HG02763 (cell line): ENCODE results near the gene DMP1.

ENCODE experiments used
- ATAC-seq: cut with Tn5 transposase; IDR thresholded peaks from one replicate; pipeline ENCODE4 v1.9.1; 2021; ENCODE audit warnings: mild to moderate bottlenecking, moderate library complexity; ENCODE audit not compliant: unreplicated experiment

DMP1 gene, protein sequence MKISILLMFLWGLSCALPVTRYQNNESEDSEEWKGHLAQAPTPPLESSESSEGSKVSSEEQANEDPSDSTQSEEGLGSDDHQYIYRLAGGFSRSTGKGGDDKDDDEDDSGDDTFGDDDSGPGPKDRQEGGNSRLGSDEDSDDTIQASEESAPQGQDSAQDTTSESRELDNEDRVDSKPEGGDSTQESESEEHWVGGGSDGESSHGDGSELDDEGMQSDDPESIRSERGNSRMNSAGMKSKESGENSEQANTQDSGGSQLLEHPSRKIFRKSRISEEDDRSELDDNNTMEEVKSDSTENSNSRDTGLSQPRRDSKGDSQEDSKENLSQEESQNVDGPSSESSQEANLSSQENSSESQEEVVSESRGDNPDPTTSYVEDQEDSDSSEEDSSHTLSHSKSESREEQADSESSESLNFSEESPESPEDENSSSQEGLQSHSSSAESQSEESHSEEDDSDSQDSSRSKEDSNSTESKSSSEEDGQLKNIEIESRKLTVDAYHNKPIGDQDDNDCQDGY

DNA sequence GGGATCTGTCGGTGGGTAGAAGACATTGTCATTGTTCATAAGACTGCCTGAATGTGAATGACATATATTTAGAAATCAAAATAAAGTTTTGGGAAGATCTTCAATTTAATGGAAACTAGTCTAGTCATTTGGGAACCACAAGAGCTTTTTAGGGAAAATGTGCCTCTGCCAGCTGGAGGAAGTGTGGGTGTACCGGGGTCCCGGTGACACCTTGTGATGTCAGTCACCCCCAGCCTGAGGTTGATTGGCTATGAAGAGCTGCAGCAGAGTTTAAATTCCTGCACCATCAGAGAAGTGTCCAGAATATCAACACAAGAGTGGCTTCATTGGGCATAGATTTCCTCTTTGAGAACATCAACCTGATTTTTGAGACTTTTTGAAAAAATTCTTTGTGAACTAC is at the start of gene DMP1:
Gene DMP1 (plus strand): TSS at position 301 of the 400 bp plus-strand sequence. CDS start 6,213 bp downstream, outside the sequence.
- ATAC-seq: no peak

DNA sequence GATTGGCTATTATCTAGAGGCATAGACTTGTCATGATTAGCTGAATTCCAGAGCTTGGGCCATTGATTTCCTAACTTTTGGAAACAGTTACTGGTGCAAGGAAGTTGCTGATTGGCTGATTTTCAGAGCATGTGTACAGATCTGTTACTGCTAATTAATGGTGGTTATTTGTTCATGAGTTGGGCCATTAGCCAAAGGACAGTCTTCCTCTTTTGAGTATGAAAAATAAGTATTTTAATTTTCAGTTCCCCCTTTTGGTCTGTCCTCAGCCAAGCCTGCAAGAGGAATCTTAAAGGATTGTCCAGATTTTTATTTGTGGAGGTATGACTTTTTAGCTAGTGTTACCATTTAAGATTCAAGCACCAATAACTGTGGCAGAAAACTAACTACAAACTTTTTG is 48.7 kb upstream of the DMP1 start:
- no peak for ATAC-seq

DNA sequence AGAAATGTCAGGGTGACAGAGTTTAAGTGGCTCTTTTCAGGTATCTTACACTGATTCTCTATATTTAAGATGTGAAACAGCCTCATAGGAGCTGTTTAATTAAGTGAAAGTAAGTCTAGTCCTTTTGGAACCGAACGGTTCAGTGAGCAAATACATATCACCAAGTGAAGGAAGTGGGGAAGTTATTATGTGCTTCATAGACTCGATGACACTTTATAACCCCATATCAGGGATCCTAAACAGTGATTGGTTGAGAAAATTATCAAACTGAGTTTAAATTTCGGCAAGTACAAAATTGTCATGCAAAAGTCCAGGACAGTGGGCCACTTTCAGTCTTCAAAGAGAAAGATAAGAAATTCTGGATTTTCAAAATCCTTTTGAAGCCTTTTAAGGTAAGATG is 41.9 kb upstream of the DMP1 start, which contains the start of gene DSPP:
Gene DSPP (plus strand): TSS at position 301 of the 400 bp plus-strand sequence. CDS start 2,380 bp downstream, outside the sequence.
- no peak for ATAC-seq

DNA sequence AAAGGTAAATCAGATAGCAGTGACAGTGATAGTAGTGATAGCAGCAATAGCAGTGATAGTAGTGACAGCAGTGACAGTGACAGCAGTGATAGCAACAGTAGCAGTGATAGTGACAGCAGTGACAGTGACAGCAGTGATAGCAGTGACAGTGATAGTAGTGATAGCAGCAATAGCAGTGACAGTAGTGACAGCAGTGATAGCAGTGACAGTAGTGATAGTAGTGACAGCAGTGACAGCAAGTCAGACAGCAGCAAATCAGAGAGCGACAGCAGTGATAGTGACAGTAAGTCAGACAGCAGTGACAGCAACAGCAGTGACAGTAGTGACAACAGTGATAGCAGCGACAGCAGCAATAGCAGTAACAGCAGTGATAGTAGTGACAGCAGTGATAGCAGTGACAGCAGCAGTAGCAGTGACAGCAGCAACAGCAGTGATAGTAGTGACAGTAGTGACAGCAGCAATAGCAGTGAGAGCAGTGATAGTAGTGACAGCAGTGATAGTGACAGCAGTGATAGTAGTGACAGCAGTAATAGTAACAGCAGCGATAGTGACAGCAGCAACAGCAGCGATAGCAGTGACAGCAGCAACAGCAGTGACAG is 35.7 kb upstream of the DMP1 start:
- ATAC-seq: no peak

DNA sequence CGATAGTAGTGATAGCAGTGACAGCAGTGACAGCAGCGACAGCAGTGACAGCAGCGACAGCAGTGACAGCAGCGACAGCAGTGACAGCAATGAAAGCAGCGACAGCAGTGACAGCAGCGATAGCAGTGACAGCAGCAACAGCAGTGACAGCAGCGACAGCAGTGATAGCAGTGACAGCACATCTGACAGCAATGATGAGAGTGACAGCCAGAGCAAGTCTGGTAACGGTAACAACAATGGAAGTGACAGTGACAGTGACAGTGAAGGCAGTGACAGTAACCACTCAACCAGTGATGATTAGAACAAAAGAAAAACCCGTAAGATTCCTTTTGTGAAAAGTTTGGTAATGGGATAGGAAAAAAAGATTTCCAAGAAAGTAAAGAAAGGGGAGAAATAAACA is 33.8 kb upstream of the DMP1 start:
- ATAC-seq: no peak

DNA sequence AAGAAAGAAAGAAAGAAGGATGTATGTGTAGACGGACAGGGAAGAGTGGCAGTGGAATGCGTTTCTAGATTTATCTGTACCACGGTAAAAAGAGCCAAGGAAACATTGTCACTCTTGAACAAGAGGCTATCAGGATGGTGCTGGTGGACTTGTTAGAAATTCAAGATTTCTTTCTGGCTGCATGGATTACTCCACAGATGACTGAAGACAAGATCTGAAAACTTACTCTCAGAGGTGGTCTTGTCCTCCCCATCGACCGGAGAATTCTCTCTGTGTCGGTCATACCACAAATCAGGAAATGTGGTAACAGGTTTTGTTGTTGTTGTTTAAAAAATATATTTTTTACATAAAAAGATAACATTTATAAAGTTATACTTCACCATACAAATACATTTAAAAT is 30.0 kb upstream of the DMP1 start:
- ATAC-seq: no peak

DNA sequence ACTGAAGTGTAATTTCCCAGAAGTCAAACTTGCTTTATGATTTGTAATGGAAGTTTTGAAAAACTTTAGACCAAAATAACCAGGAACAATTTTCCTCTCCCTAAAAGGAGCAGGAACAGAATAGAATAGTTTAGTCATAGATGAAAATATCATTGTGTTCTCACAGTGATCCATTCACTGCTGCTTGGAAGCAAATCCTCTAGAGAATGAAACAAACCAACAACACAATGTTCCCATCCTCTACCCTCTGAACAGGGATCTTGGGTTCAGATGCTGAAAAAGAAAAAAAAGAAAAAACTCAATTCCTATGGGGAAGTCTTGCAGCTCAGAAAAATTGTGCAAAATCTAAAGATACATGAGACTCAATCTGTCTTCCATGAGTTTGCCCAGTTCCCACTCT is 29.6 kb upstream of the DMP1 start:
- ATAC-seq: no peak

DNA sequence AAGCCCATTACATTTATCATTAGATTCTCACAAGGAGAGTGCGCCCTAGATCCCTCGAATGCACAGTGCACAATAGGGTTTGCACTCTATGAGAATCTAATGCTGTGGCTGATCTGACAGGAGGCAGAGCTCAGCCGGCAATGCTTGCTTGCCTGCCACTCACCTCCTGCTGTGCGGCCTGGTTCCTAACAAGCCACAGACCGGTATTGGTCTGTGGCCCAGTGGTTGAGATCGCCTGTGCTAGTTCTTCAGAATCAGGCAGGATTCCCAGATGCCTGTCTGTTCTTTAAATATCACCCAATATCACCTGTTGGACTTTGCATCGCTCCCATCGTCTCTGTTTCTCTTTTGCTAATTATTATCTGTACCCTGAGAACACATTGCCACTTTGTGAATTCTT is 27.8 kb upstream of the DMP1 start:
- no peak for ATAC-seq

DNA sequence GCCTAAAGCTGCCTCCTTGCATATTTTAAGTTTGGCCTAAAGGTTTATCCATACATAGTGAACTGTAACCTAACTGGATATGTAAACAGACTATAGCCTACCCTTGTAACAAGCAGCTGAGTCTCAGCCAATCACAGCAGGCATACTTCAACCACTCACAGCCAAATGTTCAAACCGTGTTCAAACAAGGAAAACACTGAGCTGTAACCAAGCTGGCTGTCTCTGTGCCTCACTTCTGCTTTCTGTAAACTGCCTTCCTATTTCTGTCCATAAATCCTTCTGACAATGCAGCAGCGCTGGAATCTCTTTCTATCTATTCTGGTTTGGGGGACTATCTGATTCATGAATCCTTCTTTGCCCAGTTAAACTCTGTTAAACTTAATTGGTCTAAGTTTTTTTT is 25.4 kb upstream of the DMP1 start:
- no peak for ATAC-seq

DNA sequence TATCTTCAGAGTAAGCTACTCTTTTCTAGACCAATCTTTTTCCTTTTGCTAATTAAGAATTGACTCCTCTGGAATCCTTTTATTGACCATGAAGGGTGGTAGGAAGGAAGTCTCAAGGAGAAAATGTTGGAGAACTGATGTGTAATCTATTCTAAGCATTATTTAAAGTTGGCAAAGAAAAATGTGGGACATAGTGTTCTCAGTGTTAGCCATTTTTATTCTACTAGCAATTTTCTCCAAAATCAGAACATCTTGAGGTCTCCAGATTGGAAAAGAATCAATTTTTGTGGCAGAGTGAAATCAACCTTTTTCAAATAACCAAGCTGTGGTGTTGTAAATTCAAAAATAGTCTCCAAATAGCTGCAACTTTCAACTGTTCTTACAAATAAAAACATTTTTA is 18.4 kb upstream of the DMP1 start:
- ATAC-seq: no peak

DNA sequence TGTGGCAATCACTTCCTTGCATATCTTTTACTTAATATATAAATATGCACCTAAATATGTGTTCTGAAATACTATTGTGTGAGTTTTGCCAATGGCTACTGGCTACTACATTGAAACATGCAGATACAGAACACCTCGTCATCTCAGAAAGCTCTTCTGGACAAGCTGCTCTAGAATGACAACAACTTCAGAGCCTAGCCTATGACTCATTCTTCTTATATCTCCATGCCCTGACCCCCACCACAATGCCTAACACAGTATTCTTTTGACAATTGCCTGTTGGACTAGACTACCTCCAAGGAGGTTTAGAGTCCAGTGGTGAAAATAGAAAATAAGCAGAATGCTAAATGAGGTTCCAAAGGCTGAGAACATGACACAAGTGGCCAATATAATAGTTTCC is 17.6 kb upstream of the DMP1 start:
- ATAC-seq: no peak

DNA sequence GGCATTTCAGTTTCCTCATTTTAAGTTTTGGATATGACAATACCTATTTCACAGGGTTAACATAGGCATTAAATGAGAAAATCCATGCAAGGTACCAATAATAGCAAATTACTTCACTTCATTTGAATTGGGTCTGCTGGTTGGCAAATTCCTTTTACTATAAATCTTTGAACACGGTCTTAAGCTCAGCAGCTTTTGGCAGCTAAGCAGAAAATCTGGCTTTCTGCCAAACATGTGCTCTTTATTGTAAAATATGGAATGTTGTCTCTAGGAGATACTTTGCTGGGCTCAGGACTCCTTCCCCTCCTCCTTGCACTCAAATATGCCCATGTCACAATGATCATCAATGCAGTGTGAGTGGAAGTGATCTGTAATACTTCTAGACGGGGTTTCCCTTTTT is 16.8 kb upstream of the DMP1 start:
- no peak for ATAC-seq

DNA sequence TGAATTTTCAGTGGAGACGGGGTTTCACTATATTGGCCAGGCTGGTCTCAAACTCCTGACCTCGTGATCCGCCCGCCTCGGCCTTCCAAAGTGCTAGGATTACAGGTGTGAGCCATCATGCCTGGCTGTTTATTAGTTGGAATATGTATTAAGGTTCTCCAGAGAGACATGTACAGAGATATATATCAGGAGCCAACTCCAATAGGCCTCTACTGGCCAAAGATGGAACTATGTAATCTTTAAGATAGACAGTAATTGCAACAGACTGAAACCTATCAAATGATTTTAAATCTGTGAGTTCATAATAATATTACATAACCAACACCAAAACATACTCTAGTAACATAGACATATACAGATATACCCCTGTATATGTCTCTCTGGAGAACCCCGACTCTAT is 5.8 kb upstream of the DMP1 start:
- no peak for ATAC-seq

DNA sequence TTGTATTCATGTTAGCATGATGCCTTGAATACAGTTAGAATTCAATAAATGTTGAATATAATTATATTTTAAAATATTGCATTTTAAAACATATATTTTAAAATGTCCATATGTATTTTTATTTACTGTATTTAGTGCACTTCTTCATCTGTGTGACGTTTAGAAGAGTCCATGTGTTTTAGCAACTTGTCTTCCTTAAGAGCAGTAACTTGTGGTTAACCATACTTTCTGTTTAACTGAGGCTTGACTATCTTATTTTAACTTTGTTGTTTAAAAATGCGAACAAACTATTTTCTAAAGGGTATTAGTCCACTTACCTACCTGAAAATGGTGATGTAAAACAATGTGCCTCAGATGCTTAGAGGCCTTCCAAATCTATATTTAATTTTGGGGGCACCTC is 858 bp downstream of the DMP1 start:
- no peak for ATAC-seq

DNA sequence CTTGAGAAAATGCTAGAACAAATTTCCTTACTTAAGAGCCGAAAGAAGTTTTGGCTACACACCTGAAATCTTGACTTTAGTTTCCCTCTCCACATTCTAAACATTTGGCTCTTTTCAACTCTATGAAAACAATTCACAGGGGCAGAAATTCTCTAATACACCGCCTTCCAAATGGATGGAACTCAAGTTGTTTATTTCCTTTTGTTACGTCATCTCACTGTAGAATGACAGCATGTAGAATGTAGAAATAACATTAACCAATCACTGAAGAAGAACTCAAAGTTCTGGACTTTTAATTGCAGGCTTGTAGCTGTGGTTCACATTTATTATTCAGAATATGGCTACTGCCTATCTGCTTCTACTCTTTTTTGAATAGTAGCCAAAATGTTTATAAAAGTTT is 1.9 kb downstream of the DMP1 start:
- ATAC-seq: no peak

DNA sequence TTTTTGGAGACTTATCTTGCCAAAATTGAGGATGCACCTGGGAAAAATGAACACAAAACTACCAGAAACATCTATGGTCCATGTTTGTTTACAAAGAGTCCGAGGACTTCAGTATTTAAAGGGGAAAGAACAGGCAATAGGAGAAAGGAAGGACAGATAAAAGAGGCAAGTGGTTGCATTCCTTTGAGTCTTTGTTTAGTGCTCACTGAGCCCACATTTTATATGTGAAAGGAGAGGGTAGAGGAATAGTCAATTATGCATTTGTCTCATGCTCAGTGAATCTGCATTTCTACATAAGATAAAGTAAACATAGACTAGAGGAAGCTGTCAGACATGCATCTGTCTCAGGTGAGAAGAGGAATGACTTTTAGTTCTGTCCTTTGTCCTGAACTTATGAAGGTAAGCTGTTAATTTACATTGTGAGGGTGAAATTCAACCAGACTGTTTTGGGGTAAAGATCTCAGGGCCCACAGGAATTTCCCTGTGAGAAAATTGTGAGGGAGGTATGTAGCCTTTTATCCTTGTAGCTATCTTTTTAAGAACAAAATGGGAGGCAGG is 4.5 kb downstream of the DMP1 start:
- no peak for ATAC-seq

DNA sequence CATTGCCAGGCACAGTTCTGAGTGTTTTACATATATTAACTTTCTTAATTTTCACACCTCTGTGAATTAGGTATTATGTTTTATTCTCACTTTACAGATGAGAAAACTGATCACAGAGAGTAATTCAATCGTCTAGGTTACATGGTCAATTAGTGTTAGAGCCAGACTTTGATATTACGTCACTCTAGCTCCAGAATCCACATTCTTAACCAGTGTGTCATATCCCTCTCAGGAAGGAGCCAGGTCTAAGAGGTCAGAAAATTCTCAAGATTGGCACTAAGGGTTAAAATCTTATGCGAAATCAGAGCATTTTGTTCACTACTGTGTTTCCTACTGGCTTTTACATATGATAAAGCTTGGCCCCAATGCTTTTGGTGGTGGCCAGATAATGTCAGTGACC is 7.4 kb downstream of the DMP1 start:
- no peak for ATAC-seq

DNA sequence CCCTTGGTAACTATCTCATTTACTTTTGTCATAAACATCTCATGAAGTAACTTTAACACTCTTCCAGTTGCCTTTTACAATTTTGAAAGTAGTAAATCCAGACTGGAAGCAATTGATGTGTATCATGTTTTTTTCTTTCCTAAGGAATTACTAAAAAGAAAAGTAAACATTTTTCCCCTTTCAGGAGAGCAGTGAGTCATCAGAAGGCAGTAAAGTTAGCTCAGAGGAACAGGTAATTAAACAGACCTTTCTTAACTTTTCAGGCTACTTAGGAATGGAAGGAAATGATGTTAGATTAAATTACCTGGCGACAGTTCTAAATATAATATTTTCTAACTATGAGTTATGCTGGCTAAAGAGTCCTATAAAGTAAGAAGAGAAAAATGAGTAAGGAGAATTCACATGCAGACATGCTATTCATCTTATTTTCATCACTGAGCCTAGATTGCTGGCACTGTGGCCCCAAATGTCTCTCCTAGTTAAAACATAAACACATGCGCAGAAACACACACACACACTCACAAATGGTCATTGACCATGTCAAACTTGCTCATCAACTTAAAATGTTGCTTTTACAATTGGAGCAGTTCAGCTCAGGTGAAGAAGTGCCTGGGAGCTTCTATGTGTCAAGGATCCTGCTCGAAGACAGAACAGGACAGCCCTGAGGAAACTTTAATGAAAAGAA is 9.3 kb downstream of the DMP1 start:
- no peak for ATAC-seq

DNA sequence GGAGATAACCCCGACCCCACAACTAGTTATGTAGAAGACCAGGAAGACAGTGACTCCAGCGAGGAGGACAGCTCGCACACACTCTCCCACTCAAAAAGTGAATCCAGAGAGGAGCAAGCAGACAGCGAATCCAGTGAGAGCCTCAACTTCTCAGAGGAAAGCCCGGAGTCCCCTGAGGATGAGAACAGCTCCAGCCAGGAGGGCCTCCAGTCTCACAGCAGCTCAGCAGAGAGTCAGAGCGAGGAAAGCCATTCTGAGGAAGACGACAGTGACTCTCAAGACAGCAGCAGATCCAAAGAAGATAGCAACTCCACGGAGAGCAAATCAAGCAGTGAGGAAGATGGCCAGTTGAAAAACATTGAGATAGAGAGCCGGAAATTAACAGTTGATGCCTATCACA is 12.8 kb downstream of the DMP1 start:
- no peak for ATAC-seq

DNA sequence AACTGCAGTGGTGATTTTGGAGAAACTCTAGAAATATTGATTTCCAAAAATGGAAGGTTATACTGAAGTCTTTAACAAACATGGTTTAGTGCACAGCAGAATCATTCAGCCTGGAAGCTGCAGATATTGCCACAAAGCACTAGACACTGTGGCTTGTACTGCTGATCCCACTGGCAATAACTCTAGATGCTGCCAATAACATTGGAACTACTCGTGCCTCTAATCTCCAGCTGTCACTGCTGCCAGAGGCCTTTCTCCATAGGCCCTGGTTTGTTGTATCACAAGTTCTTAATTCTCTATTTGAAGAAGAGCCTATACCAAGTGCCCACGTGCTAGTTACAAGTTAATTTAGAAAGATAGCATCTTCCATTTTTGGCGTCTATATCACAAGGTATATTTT is 19.3 kb downstream of the DMP1 start:
- no peak for ATAC-seq

DNA sequence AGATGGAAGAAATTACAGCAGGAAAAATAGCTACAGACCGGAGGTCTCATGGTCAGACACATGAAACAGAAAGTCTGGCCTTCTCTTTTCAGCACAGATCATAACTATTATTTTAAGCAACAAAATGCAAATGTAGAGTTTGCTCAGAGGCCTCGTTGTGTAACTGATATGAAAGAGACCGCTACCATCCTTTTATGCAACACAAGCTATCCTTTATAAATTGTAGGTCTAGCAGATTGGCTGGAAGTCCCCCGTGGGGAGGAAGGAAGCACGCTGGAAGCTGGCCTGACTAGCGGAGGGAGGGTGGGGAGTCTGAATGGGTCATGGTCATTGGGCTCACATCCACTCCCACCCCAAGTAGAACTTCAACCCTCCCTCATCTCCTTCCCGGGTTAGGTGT is 27.7 kb downstream of the DMP1 start:
- peak; percentile 91 for ATAC-seq
